22Rv1 (cell line): ENCODE results near the gene C1orf35.

Experiments used
- CTCF ChIP-seq: fragments of 450-650 bp; IDR thresholded peaks from 2 replicates; pipeline ENCODE4 v1.5.1; 2017; ENCODE audit warnings: mild to moderate bottlenecking
- ZFX ChIP-seq: fragments of 450-650 bp; IDR thresholded peaks from 2 replicates; pipeline ENCODE4 v1.6.1; 2017; ENCODE audit warnings: antibody characterized with exemption, borderline replicate concordance

- TF ChIP-seq ZFX (no peak), CTCF (no peak)
Observed at GRCh38 chr1:228081144-228081543, 22.0 kb downstream of the C1orf35 start.
